HepG2 (cell line): ENCODE measurements around the gene KDM1B. TPM values are rescaled to one million over a fixed set of nuclear protein-coding genes. Genes with fewer than 3 reads are reported as not detected.

ENCODE experiments used
- ARHGAP35 ChIP-seq: sonication (generic); formaldehyde crosslinking; IDR thresholded peaks from 2 replicates; pipeline ENCODE4 v1.9.0; 2022; ENCODE audit warnings: mild to moderate bottlenecking, inconsistent platforms, moderate library complexity, missing genetic modification reagents, borderline replicate concordance
- ATF7-NPFF ChIP-seq: sonication (generic); formaldehyde crosslinking; IDR thresholded peaks from 2 replicates; pipeline ENCODE4 v1.8.1; 2023; ENCODE audit warnings: mild to moderate bottlenecking, low read depth, missing genetic modification reagents, moderate library complexity
- ATRX ChIP-seq: sonication (generic); formaldehyde crosslinking; IDR thresholded peaks from 2 replicates; pipeline ENCODE4 v1.4.0; 2020; ENCODE audit warnings: missing genetic modification reagents, borderline replicate concordance
- CEBPG ChIP-seq: IDR thresholded peaks from 2 replicates; pipeline ENCODE4 v1.6.1; 2016
- EHMT2 ChIP-seq: fragments of 200-600 bp; sonication (generic); IDR thresholded peaks from 2 replicates; pipeline ENCODE4 v1.7.0; 2017; ENCODE audit warnings: antibody characterized with exemption, low read depth, low read length, borderline replicate concordance
- ETV6 ChIP-seq: sonication (generic); formaldehyde crosslinking; conservative IDR thresholded peaks from 2 replicates; pipeline ENCODE4 v1.4.0; 2020; ENCODE audit warnings: missing genetic modification reagents
- GABPA ChIP-seq, 2 experiments: IDR thresholded peaks; 2 replicates each; pipeline ENCODE4 v1.6.1; 2011 to 2016; ENCODE audit warnings: low read depth in 2 of 2, low read length in 1 of 2, missing biosample characterization in 1 of 2, missing genetic modification characterization in 1 of 2
- IKZF1 ChIP-seq: fragments of 450-650 bp; IDR thresholded peaks from 2 replicates; pipeline ENCODE4 v1.7.1; 2016
- NFRKB ChIP-seq: fragments of 450-650 bp; IDR thresholded peaks from 2 replicates; pipeline ENCODE4 v1.6.1; 2017
- PCBP2 ChIP-seq: fragments of 200-400 bp; formaldehyde crosslinking; optimal IDR thresholded peaks from 2 replicates; pipeline ENCODE3; 2018; ENCODE audit warnings: low read length, low read depth; ENCODE audit not compliant: poor library complexity, severe bottlenecking
- RARG ChIP-seq: sonication (generic); formaldehyde crosslinking; IDR thresholded peaks from 2 replicates; pipeline ENCODE4 v1.4.0; 2020; ENCODE audit warnings: low read depth, mild to moderate bottlenecking, missing genetic modification reagents
- SOX6 ChIP-seq, 2 experiments: fragments of 450-650 bp in 1 of 2; sonication (generic) in 1 of 2; formaldehyde crosslinking in 1 of 2; IDR thresholded peaks; 2 replicates each; pipeline versions ENCODE4 v1.4.0 to v1.6.1; 2017 to 2020; ENCODE audit warnings: antibody characterized with exemption in 1 of 2, mild to moderate bottlenecking in 1 of 2, missing genetic modification reagents in 1 of 2
- SRY ChIP-seq: sonication (generic); formaldehyde crosslinking; IDR thresholded peaks from 2 replicates; pipeline ENCODE4 v1.8.0; 2022; ENCODE audit warnings: mild to moderate bottlenecking, missing genetic modification reagents
- SSRP1 ChIP-seq: IDR thresholded peaks from 2 replicates; pipeline ENCODE4 v1.6.1; 2016; ENCODE audit warnings: control low read depth
- TEAD3 ChIP-seq: optimal IDR thresholded peaks from 2 replicates; pipeline ENCODE3; 2016; ENCODE audit warnings: borderline replicate concordance
- TFE3 ChIP-seq: IDR thresholded peaks from 2 replicates; pipeline ENCODE4 v1.6.1; 2016
- ZBTB43 ChIP-seq: sonication (generic); formaldehyde crosslinking; conservative IDR thresholded peaks from 2 replicates; pipeline ENCODE4 v1.4.0; 2020; ENCODE audit warnings: missing genetic modification reagents
- ZFX ChIP-seq: sonication (generic); formaldehyde crosslinking; IDR thresholded peaks from 2 replicates; pipeline ENCODE4 v1.4.0; 2020; ENCODE audit warnings: mild to moderate bottlenecking, low read depth, missing genetic modification reagents, moderate library complexity
- ZMYM4 ChIP-seq: sonication (generic); formaldehyde crosslinking; IDR thresholded peaks from 2 replicates; pipeline ENCODE4 v1.8.1; 2023; ENCODE audit warnings: mild to moderate bottlenecking, missing genetic modification reagents
- ZNF282 ChIP-seq: fragments of 450-650 bp; IDR thresholded peaks from 2 replicates; pipeline ENCODE4 v1.6.1; 2018; ENCODE audit not compliant: partially characterized antibody
- ZNF296 ChIP-seq: sonication (generic); formaldehyde crosslinking; conservative IDR thresholded peaks from 2 replicates; pipeline ENCODE4 v1.5.0; 2020; ENCODE audit warnings: mild to moderate bottlenecking, missing genetic modification reagents
- ZSCAN5A ChIP-seq: sonication (generic); formaldehyde crosslinking; IDR thresholded peaks from 2 replicates; pipeline ENCODE4 v1.8.0; 2022; ENCODE audit warnings: mild to moderate bottlenecking, missing genetic modification reagents, borderline replicate concordance
- polyA plus RNA-seq, 8 experiments: library from polyadenylated mRNA; depleted of rRNA in 3 of 8; stranded (reverse) in 7 of 8; unstranded in 1 of 8; fragments of >200 nt; fragmentation: Illumina TruSeq in 4 of 8; extraction: Trizol in 4 of 8; gene quantifications; 2 replicates each; pipeline versions ENCODE4 v1.2.1 to v1.2.3, GENCODE V29; 2011 to 2016; ENCODE audit warnings: low read depth in 4 of 8, missing spikeins in 1 of 8, mixed read lengths in 1 of 8; ENCODE audit not compliant: insufficient read depth in 1 of 8
- total RNA-seq, 5 experiments: library from RNA; depleted of rRNA; stranded (reverse); fragments of >200 nt; fragmentation: Illumina TruSeq; extraction: Trizol; gene quantifications; 2 replicates each; pipeline ENCODE4 v1.2.3, GENCODE V29; 2016; ENCODE audit warnings: low read depth in 1 of 5
- TF ChIP-seq, protein P1 (sequence below): IDR thresholded peaks from 2 replicates; pipeline ENCODE4 v1.6.1; 2016; ENCODE audit warnings: missing compliant biosample characterization, missing genetic modification reagents, borderline replicate concordance

Gene KDM1B
- total and polyA plus RNA-seq, 2 of the 13 experiments (the other 11 are each of a cell fraction or from before 2014, with no cell fraction given) = 9.8 to 13.2 TPM

DNA sequence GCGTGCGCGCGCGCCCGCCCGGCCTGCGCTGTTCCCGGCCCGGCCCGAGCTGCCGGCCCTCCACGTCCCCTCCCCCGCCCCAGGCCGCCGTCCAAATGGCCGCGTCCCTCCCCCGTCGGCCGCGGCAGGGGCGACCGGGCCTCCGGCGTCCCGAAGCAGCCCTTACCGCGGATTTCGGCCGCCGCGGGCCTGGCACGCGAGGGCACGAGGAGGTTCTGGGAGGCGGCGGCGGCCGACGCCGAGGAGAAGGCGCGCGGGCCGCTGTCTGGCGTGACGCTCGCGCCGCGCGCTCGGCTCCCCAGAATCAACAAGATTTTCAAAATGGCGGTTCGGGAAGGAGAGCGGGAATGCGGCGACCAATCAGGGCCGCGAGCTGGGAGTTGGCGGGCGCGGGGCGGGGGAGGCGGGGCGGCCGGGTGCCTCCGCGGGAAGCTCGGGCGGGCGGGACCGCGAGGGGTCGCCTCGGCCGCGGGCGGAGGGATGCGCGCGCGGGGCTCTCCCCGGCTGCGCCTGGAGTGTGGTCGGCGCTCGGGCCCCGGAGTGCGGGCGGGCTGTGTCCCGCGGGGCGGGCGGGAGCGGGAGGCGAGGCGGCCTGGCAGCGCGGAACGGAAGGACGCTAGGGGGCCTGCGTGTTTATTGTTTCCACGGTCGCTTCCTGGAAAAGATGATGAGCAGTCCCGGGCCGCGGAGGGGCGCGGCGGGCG is 109.1 kb downstream of the KDM1B start, which contains the start of gene DEK (continued):
- TF ChIP-seq PCBP2 = no peak
- no peak for TF ChIP-seq CEBPG (CRISPR knock-in tag)
- no peak for TF ChIP-seq ARHGAP35 (CRISPR knock-in tag)
- peak; percentile 94 for TF ChIP-seq ZFX
- no peak for TF ChIP-seq ZNF296 (CRISPR knock-in tag)
- TF ChIP-seq NFRKB = no peak
- no peak for TF ChIP-seq ZSCAN5A (CRISPR knock-in tag)
- TF ChIP-seq ETV6 = 0 out of 2 replicates have a peak, but pooled peaks have one; percentile 6
- TF ChIP-seq TFE3 = no peak
- TF ChIP-seq ZMYM4 (CRISPR knock-in tag) = peak; percentile 88
- no peak for TF ChIP-seq EHMT2
- no peak for TF ChIP-seq ZBTB43 (CRISPR knock-in tag)
- no peak for TF ChIP-seq SOX6 (IDR thresholded peaks at IDR 0.05)
- TF ChIP-seq SOX6 (CRISPR knock-in tag; IDR thresholded peaks at IDR 0.05) = peak; percentile 71
- peak; percentile 66; the same call in 1 of the 2 replicates for TF ChIP-seq ATF7-NPFF
- TF ChIP-seq SSRP1 (CRISPR knock-in tag) = no peak
- 0 out of 2 replicates have a peak, but pooled peaks have one; percentile 16 for TF ChIP-seq GABPA (IDR thresholded peaks at IDR 0.05; ENCODE audit: low read depth, low read length)
- TF ChIP-seq GABPA (CRISPR knock-in tag; IDR thresholded peaks at IDR 0.05; ENCODE audit: low read depth) = 0 out of 2 replicates have a peak, but pooled peaks have one; percentile 33
- peak; percentile 84; the same call in 1 of the 2 replicates for TF ChIP-seq SRY
- no peak for TF ChIP-seq IKZF1
- TF ChIP-seq ATRX (CRISPR knock-in tag) = no peak
- no peak for TF ChIP-seq RARG (CRISPR knock-in tag)
- TF ChIP-seq TEAD3 = no peak
- TF ChIP-seq ZNF282 = no peak
- TF ChIP-seq, protein P1, sequence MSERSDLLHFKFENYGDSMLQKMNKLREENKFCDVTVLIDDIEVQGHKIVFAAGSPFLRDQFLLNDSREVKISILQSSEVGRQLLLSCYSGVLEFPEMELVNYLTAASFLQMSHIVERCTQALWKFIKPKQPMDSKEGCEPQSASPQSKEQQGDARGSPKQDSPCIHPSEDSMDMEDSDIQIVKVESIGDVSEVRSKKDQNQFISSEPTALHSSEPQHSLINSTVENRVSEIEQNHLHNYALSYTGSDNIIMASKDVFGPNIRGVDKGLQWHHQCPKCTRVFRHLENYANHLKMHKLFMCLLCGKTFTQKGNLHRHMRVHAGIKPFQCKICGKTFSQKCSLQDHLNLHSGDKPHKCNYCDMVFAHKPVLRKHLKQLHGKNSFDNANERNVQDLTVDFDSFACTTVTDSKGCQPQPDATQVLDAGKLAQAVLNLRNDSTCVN = no peak
